ENCODE measurements around the gene GAS2.

DNA sequence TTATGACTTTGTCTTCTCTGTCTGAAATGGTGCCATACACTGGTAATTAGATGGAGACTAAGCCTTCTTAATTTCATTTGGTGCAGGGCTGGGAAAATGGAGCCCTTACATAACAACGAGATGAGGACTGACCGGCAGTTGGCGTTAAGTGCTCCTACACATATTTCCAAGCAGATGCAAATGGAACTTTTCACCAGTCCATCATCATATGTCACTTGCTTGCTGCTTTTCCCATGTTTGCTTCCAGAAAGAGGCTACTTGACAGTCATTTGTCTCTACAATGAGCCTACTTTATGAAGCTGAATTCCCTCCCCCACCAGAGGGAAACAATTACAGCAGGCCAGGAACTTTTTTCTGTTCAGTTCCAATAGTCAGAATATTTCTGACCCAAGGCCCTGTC is 130.6 kb downstream of the GAS2 start:
- TF ChIP-seq, protein P1, sequence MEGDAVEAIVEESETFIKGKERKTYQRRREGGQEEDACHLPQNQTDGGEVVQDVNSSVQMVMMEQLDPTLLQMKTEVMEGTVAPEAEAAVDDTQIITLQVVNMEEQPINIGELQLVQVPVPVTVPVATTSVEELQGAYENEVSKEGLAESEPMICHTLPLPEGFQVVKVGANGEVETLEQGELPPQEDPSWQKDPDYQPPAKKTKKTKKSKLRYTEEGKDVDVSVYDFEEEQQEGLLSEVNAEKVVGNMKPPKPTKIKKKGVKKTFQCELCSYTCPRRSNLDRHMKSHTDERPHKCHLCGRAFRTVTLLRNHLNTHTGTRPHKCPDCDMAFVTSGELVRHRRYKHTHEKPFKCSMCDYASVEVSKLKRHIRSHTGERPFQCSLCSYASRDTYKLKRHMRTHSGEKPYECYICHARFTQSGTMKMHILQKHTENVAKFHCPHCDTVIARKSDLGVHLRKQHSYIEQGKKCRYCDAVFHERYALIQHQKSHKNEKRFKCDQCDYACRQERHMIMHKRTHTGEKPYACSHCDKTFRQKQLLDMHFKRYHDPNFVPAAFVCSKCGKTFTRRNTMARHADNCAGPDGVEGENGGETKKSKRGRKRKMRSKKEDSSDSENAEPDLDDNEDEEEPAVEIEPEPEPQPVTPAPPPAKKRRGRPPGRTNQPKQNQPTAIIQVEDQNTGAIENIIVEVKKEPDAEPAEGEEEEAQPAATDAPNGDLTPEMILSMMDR (conservative IDR thresholded peaks at IDR 0.05; ENCODE audit: low read depth, low read length): no peak
- TF ChIP-seq POLR2A (IDR thresholded peaks at IDR 0.05; ENCODE audit: low read depth, low read length): no peak
- TF ChIP-seq SMC3 (IDR thresholded peaks at IDR 0.05; ENCODE audit: low read depth, low read length): no peak

All from IMR-90 (cell line).